Testis (tissue), 2 donors: Measurements from ENCODE around the gene GBP7.

Experiments used
- POLR2A ChIP-seq: fragments of 450-650 bp; IDR thresholded peaks from one replicate; pipeline ENCODE4 v1.6.1; 2017; ENCODE audit warnings: antibody characterized with exemption, mild to moderate bottlenecking, moderate library complexity
- TF ChIP-seq, protein P1 (sequence below), 3 experiments: fragments of 450-650 bp in 2 of 3; fragments of 200-600 bp in 1 of 3; sonication (generic) in 1 of 3; IDR thresholded peaks; one replicate each; pipeline ENCODE4 v1.5.1; 2016 to 2019; ENCODE audit warnings: antibody characterized with exemption in 3 of 3, mild to moderate bottlenecking in 2 of 3, moderate library complexity in 1 of 3

DNA sequence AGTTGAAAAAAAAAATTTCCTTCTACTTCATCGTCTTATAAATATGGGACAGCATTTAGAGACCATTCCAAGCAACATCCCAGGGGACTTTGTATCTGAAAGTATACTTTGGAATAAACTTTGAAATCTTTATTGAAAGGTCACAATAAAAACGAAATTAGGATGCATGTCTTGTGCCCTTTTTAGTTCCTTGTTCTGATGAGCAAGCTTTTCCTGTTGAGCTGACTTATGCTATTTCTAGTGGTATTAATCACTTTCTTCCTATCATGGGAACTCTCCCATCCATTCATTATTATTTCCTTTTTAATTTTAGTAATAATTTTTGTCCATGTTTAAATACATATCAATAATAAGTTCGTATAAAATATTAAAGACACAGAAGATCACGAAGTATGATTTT is 45.9 kb downstream of the GBP7 start:
- TF ChIP-seq, protein P1, sequence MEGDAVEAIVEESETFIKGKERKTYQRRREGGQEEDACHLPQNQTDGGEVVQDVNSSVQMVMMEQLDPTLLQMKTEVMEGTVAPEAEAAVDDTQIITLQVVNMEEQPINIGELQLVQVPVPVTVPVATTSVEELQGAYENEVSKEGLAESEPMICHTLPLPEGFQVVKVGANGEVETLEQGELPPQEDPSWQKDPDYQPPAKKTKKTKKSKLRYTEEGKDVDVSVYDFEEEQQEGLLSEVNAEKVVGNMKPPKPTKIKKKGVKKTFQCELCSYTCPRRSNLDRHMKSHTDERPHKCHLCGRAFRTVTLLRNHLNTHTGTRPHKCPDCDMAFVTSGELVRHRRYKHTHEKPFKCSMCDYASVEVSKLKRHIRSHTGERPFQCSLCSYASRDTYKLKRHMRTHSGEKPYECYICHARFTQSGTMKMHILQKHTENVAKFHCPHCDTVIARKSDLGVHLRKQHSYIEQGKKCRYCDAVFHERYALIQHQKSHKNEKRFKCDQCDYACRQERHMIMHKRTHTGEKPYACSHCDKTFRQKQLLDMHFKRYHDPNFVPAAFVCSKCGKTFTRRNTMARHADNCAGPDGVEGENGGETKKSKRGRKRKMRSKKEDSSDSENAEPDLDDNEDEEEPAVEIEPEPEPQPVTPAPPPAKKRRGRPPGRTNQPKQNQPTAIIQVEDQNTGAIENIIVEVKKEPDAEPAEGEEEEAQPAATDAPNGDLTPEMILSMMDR (IDR thresholded peaks at IDR 0.05), result no peak
- TF ChIP-seq POLR2A, result no peak
